Measurements from ENCODE around the gene NCAPD3.

DNA sequence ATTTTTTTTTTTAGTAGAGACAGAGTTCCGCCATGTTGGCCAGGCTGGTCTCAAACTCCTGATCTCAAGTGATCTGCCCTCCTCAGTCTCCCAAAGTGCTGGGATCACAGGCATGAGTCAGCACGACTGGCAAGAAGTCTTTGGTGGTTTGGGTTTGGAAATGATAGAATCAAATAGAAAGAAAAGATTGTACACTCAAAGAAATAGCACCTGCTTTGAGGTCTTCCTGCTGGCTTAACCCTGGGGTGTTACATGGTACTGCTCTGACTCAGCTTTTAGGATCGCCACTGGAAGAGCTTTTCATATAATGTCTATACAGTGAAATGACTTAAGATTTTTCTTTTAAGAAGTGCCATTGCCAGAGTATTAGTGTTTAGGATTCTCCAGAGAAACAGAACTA, 104.7 kb downstream of the NCAPD3 start:
- TF ChIP-seq, protein P1, sequence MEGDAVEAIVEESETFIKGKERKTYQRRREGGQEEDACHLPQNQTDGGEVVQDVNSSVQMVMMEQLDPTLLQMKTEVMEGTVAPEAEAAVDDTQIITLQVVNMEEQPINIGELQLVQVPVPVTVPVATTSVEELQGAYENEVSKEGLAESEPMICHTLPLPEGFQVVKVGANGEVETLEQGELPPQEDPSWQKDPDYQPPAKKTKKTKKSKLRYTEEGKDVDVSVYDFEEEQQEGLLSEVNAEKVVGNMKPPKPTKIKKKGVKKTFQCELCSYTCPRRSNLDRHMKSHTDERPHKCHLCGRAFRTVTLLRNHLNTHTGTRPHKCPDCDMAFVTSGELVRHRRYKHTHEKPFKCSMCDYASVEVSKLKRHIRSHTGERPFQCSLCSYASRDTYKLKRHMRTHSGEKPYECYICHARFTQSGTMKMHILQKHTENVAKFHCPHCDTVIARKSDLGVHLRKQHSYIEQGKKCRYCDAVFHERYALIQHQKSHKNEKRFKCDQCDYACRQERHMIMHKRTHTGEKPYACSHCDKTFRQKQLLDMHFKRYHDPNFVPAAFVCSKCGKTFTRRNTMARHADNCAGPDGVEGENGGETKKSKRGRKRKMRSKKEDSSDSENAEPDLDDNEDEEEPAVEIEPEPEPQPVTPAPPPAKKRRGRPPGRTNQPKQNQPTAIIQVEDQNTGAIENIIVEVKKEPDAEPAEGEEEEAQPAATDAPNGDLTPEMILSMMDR (IDR thresholded peaks at IDR 0.05): no peak
- TF ChIP-seq EZH2 (IDR thresholded peaks at IDR 0.05; ENCODE audit: borderline replicate concordance, insufficient read depth, low read depth, low read length, poor library complexity, severe bottlenecking): no peak
